DMS79 treated with DMSO at 0.1 percent for 48 hours (cell line): ENCODE results near the gene PRR33.

ENCODE experiments used
- DNase-seq: peaks from one replicate; lab custom pipeline; 2025; lab: John Stamatoyannopoulos, UW

PRR33 gene

GRCh38 chr11:1862588-1863351, 28.9 kb downstream of the PRR33 start:
- no peak for DNase-seq

- no peak for DNase-seq
These were observed 30.0 kb downstream of the PRR33 start for GRCh38 chr11:1861435-1862411.

- DNase-seq: no peak
These were observed 31.6 kb downstream of the PRR33 start for GRCh38 chr11:1860108-1860507.

- no peak for DNase-seq
These were observed 32.7 kb downstream of the PRR33 start for GRCh38 chr11:1859004-1859403.

- DNase-seq: no peak
These were observed 33.1 kb downstream of the PRR33 start for GRCh38 chr11:1858576-1858975.

- no peak for DNase-seq
These were observed 33.5 kb downstream of the PRR33 start for GRCh38 chr11:1858154-1858553.

- no peak for DNase-seq
These were observed 34.6 kb downstream of the PRR33 start for GRCh38 chr11:1857064-1857463.

- DNase-seq: no peak
These were observed 35.2 kb downstream of the PRR33 start for GRCh38 chr11:1856306-1857005.

- no peak for DNase-seq
These were observed 35.8 kb downstream of the PRR33 start for GRCh38 chr11:1855886-1856265.

GRCh38 chr11:1854949-1855885, 36.5 kb downstream of the PRR33 start:
- DNase-seq: no peak

GRCh38 chr11:1854132-1854948, 37.4 kb downstream of the PRR33 start:
- DNase-seq: no peak

- no peak for DNase-seq
These were observed 38.1 kb downstream of the PRR33 start for GRCh38 chr11:1853376-1854131.

GRCh38 chr11:1852877-1853276, 38.8 kb downstream of the PRR33 start, which contains the start of gene LSP1:
TSS of gene LSP1 (plus strand) at chr11:1853084. CDS start at chr11:1853145, 61 bp downstream.
- DNase-seq: no peak

GRCh38 chr11:1852271-1852876, 39.3 kb downstream of the PRR33 start:
- no peak for DNase-seq

- no peak for DNase-seq
These were observed 40.1 kb downstream of the PRR33 start for GRCh38 chr11:1851468-1852180.

- DNase-seq: no peak
These were observed 42.9 kb downstream of the PRR33 start for GRCh38 chr11:1848640-1849430.

GRCh38 chr11:1847926-1848639, 43.6 kb downstream of the PRR33 start:
- no peak for DNase-seq
